GM23338 (cell line): ENCODE data around the gene SFXN1. TPM values are rescaled to one million over a fixed set of nuclear protein-coding genes. Genes with fewer than 3 reads are reported as not detected.

Experiments used
- ATAC-seq: fragments of 200-7000 bp; cut with Tn5 transposase; 3 replicates; pipeline ENCODE4 v1.9.1; 2020
- DNase-seq: peaks from one replicate; pipeline ENCODE4 v3.0.0-alpha.2; 2015; ENCODE audit warnings: low spot score
- H2AFZ ChIP-seq: fragments of 200-600 bp; sonication (generic); 2 replicates; pipeline ENCODE4 v1.8.0; 2016; ENCODE audit warnings: antibody characterized with exemption, mild to moderate bottlenecking, moderate library complexity
- H3F3A ChIP-seq: fragments of 200-600 bp; sonication (generic); replicated peaks from 2 replicates; pipeline ENCODE4 v1.8.0; 2017; ENCODE audit warnings: antibody characterized with exemption, mixed run types, low read depth
- H3K27ac ChIP-seq: fragments of 200-600 bp; sonication (generic); 2 replicates; pipeline ENCODE4 v1.6.1; 2016; ENCODE audit warnings: low read depth
- H3K27me3 ChIP-seq: fragments of 200-600 bp; sonication (generic); 2 replicates; pipeline ENCODE4 v1.8.0; 2016; ENCODE audit warnings: mild to moderate bottlenecking, mixed run types, moderate library complexity; ENCODE audit not compliant: insufficient read depth
- H3K36me3 ChIP-seq: fragments of 200-600 bp; sonication (generic); 2 replicates; pipeline ENCODE4 v1.8.0; 2016; ENCODE audit warnings: mild to moderate bottlenecking; ENCODE audit not compliant: insufficient read depth
- H3K4me1 ChIP-seq: fragments of 200-600 bp; sonication (generic); 2 replicates; pipeline ENCODE4 v1.8.0; 2016; ENCODE audit warnings: mild to moderate bottlenecking, moderate library complexity; ENCODE audit not compliant: insufficient read depth
- H3K4me2 ChIP-seq: fragments of 200-600 bp; sonication (generic); 2 replicates; pipeline ENCODE4 v1.7.1; 2017; ENCODE audit warnings: mixed run types
- H3K4me3 ChIP-seq: fragments of 200-600 bp; sonication (generic); 2 replicates; pipeline ENCODE4 v1.6.1; 2016; ENCODE audit warnings: mixed run types
- H3K79me2 ChIP-seq: fragments of 200-600 bp; sonication (generic); replicated peaks from 2 replicates; pipeline ENCODE4 v1.8.0; 2017; ENCODE audit warnings: mild to moderate bottlenecking; ENCODE audit not compliant: insufficient read depth
- H3K9me2 ChIP-seq: fragments of 200-600 bp; sonication (generic); 2 replicates; pipeline ENCODE4 v1.8.0; 2017; ENCODE audit not compliant: insufficient read depth
- H4K20me1 ChIP-seq: fragments of 200-600 bp; sonication (generic); replicated peaks from 2 replicates; pipeline ENCODE4 v1.8.0; 2017; ENCODE audit warnings: mild to moderate bottlenecking; ENCODE audit not compliant: insufficient read depth
- H3K27ac Mint-ChIP-seq: 2 replicates; pipeline ENCODE4 v1.8.0; 2020; ENCODE audit warnings: inconsistent platforms, mild to moderate bottlenecking, moderate library complexity, mixed read lengths
- H3K27me3 Mint-ChIP-seq: 3 replicates; pipeline ENCODE4 v1.8.0; 2022; ENCODE audit warnings: low read depth, mild to moderate bottlenecking, moderate library complexity, mixed read lengths, inconsistent platforms; ENCODE audit not compliant: insufficient read depth, poor library complexity
- H3K36me3 Mint-ChIP-seq: 3 replicates; pipeline ENCODE4 v1.8.0; 2021; ENCODE audit warnings: low read depth, mild to moderate bottlenecking, inconsistent platforms, moderate library complexity, mixed read lengths
- H3K4me1 Mint-ChIP-seq: 3 replicates; pipeline ENCODE4 v1.8.0; 2020; ENCODE audit warnings: mild to moderate bottlenecking, inconsistent platforms, mixed read lengths
- H3K4me3 Mint-ChIP-seq: 3 replicates; pipeline ENCODE4 v1.8.0; 2021; ENCODE audit warnings: moderate library complexity, mild to moderate bottlenecking, inconsistent platforms, mixed read lengths
- H3K9me3 Mint-ChIP-seq: 3 replicates; pipeline ENCODE4 v1.8.0; 2020; ENCODE audit warnings: moderate library complexity, mild to moderate bottlenecking, inconsistent platforms, mixed read lengths
- CREB1 ChIP-seq: fragments of 250-450 bp; sonication (Bioruptor Pico); IDR thresholded peaks from 2 replicates; pipeline ENCODE4 v1.5.0; 2020; ENCODE audit warnings: low read depth, mild to moderate bottlenecking, moderate library complexity
- CTCF ChIP-seq, 2 experiments: fragments of 200-600 bp in 1 of 2; sonication (generic) in 1 of 2; conservative IDR thresholded peaks; 2 replicates each; pipeline versions ENCODE4 v1.5.1 to v1.6.1; 2016 to 2017; ENCODE audit warnings: antibody characterized with exemption in 2 of 2, low read depth in 2 of 2, mild to moderate bottlenecking in 2 of 2, moderate library complexity in 1 of 2
- ETS1 ChIP-seq: IDR thresholded peaks from 2 replicates; pipeline ENCODE4 v1.6.1; 2016; ENCODE audit warnings: antibody characterized with exemption
- EZH2 ChIP-seq: fragments of 200-600 bp; sonication (generic); IDR thresholded peaks from one replicate; pipeline ENCODE4 v1.8.0; 2017; ENCODE audit warnings: antibody characterized with exemption, mild to moderate bottlenecking, low read depth; ENCODE audit not compliant: unreplicated experiment
- EZH2phosphoT487 ChIP-seq: fragments of 200-600 bp; sonication (generic); IDR thresholded peaks from one replicate; pipeline ENCODE4 v1.8.1; 2018; ENCODE audit warnings: antibody characterized with exemption; ENCODE audit not compliant: unreplicated experiment
- JUNB ChIP-seq: IDR thresholded peaks from one replicate; pipeline ENCODE4 v1.6.1; 2016; ENCODE audit warnings: antibody characterized with exemption; ENCODE audit not compliant: unreplicated experiment
- NANOG ChIP-seq: IDR thresholded peaks from 2 replicates; pipeline ENCODE4 v1.6.1; 2016; ENCODE audit warnings: antibody characterized with exemption, borderline replicate concordance
- POLR2AphosphoS5 ChIP-seq: IDR thresholded peaks from 2 replicates; pipeline ENCODE4 v1.6.1; 2016; ENCODE audit warnings: antibody characterized with exemption, low read depth
- REST ChIP-seq: IDR thresholded peaks from one replicate; pipeline ENCODE4 v1.6.1; 2018; ENCODE audit warnings: antibody characterized with exemption; ENCODE audit not compliant: unreplicated experiment
- STAT1 ChIP-seq: IDR thresholded peaks from one replicate; pipeline ENCODE4 v1.6.1; 2016; ENCODE audit warnings: antibody characterized with exemption; ENCODE audit not compliant: unreplicated experiment
- ZNF114 ChIP-seq: fragments of 250-450 bp; sonication (Bioruptor Pico); IDR thresholded peaks from 2 replicates; pipeline ENCODE4 v1.5.0; 2020; ENCODE audit warnings: mild to moderate bottlenecking, moderate library complexity
- ZNF331 ChIP-seq: fragments of 250-450 bp; sonication (Bioruptor Pico); IDR thresholded peaks from 2 replicates; pipeline ENCODE4 v1.5.0; 2020; ENCODE audit warnings: low read depth, mild to moderate bottlenecking, moderate library complexity
- ZNF462 ChIP-seq: fragments of 250-450 bp; sonication (Bioruptor Pico); IDR thresholded peaks from 2 replicates; pipeline ENCODE4 v1.5.0; 2020; ENCODE audit warnings: mild to moderate bottlenecking, moderate library complexity
- polyA plus RNA-seq: library from polyadenylated mRNA; unstranded; fragments of >200 nt; fragmentation: Nextera tagmentation; extraction: Ambion mirVana; gene quantifications from 2 replicates; pipeline ENCODE4 v1.2.1, GENCODE V29; 2016
- total RNA-seq: library from RNA; depleted of rRNA; stranded (reverse); fragments of >200 nt; shearing (Covaris generic); gene quantifications from 2 replicates; pipeline ENCODE4 v1.2.3, GENCODE V29; 2014

The SFXN1 gene
- total and polyA plus RNA-seq, 2 experiments from 2014 or later, result 44.0 to 97.7 TPM

GRCh38 chr5:175516933-175517823, 38.8 kb downstream of the SFXN1 start:
- peaks cover 88% of the 10 kb centered on the region for H3K36me3 Mint-ChIP-seq
- no peak overlapping the region for H3K27ac Mint-ChIP-seq
- H3K4me2 ChIP-seq, result no peak overlapping the region

More at GRCh38 chr5:175516933-175517823, 38.8 kb downstream of the SFXN1 start:
- Histone ChIP-seq H3K4me1 (no peaks in the 10 kb centered on the region), H3K27ac (no peak overlapping the region), H3K79me2 (no peaks in the 10 kb centered on the region), H3K4me3 (no peak overlapping the region), H3K9me2 (no peaks in the 10 kb centered on the region), H3F3A (no peaks in the 10 kb centered on the region), H4K20me1 (no peaks in the 10 kb centered on the region; the same call in 1 of the 2 replicates), H2AFZ (no peak overlapping the region), H3K27me3 (no peaks in the 10 kb centered on the region), H3K36me3 (peaks cover 45% of the 10 kb centered on the region)
- no peak for ATAC-seq
- H3K9me3 Mint-ChIP-seq, result no peaks in the 10 kb centered on the region
- H3K27me3 Mint-ChIP-seq, result no peaks in the 10 kb centered on the region
- TF ChIP-seq CTCF (conservative IDR thresholded peaks at IDR 0.05; ENCODE audit: low read depth in 2 of 2) (no peak), ETS1 (no peak), POLR2AphosphoS5 (no peak), REST (no peak), STAT1 (no peak), ZNF331 (no peak), NANOG (no peak), ZNF462 (CRISPR knock-in tag) (no peak), CREB1 (CRISPR knock-in tag) (no peak), EZH2phosphoT487 (no peak), JUNB (no peak), EZH2 (no peak), ZNF114 (CRISPR knock-in tag) (no peak)
- H3K4me3 Mint-ChIP-seq, result no peak overlapping the region
- no peak for DNase-seq
- H3K4me1 Mint-ChIP-seq, result no peaks in the 10 kb centered on the region
